Trophoblast cell (in vitro differentiated cells and primary cell): ENCODE data around the gene GTPBP8.

Experiments used
- DNase-seq, 2 donors: peaks; one replicate each; pipeline ENCODE4 v3.0.0-alpha.2; 2016
- H2AFZ ChIP-seq: 2 replicates; pipeline ENCODE4 v1.6.1; 2013; ENCODE audit warnings: low read length, moderate library complexity, mild to moderate bottlenecking; ENCODE audit not compliant: insufficient read depth, poor library complexity
- H2AK5ac ChIP-seq: 2 replicates; pipeline ENCODE4 v1.6.1; 2013; ENCODE audit warnings: mild to moderate bottlenecking, low read length
- H2BK120ac ChIP-seq: 2 replicates; pipeline ENCODE4 v1.6.1; 2013; ENCODE audit warnings: low read length, mild to moderate bottlenecking, moderate library complexity; ENCODE audit not compliant: insufficient read depth, poor library complexity
- H2BK12ac ChIP-seq: 2 replicates; pipeline ENCODE4 v1.6.1; 2013; ENCODE audit warnings: mild to moderate bottlenecking, low read length, moderate library complexity
- H2BK5ac ChIP-seq: 2 replicates; pipeline ENCODE4 v1.6.1; 2013; ENCODE audit warnings: low read length, low read depth, moderate library complexity, mild to moderate bottlenecking; ENCODE audit not compliant: poor library complexity
- H3K14ac ChIP-seq: 2 replicates; pipeline ENCODE4 v1.6.1; 2013; ENCODE audit warnings: mild to moderate bottlenecking, low read length
- H3K18ac ChIP-seq: 2 replicates; pipeline ENCODE4 v1.6.1; 2013; ENCODE audit warnings: mild to moderate bottlenecking, low read length
- H3K23ac ChIP-seq: 2 replicates; pipeline ENCODE4 v1.6.1; 2013; ENCODE audit warnings: low read length
- H3K27ac ChIP-seq: 2 replicates; pipeline ENCODE4 v1.5.1; 2013; ENCODE audit warnings: low read depth, mild to moderate bottlenecking, inconsistent platforms, low read length, moderate library complexity
- H3K27me3 ChIP-seq: 2 replicates; pipeline ENCODE4 v1.6.1; 2013; ENCODE audit warnings: inconsistent platforms, mild to moderate bottlenecking, low read length, moderate library complexity; ENCODE audit not compliant: insufficient read depth
- H3K36me3 ChIP-seq, 2 experiments: 1 replicate in 1 of 2; 2 replicates in 1 of 2; pipeline ENCODE4 v1.6.1; 2013; ENCODE audit warnings: low read length in 2 of 2, mild to moderate bottlenecking in 2 of 2, moderate library complexity in 1 of 2; ENCODE audit not compliant: insufficient read depth in 2 of 2, control insufficient read depth in 1 of 2
- H3K4ac ChIP-seq: 2 replicates; pipeline ENCODE4 v1.6.1; 2013; ENCODE audit warnings: low read depth, mild to moderate bottlenecking, low read length, moderate library complexity
- H3K4me1 ChIP-seq, 2 experiments: 1 replicate in 1 of 2; 2 replicates in 1 of 2; pipeline ENCODE4 v1.6.1; 2013; ENCODE audit warnings: low read length in 2 of 2, mild to moderate bottlenecking in 2 of 2, moderate library complexity in 1 of 2; ENCODE audit not compliant: insufficient read depth in 2 of 2, control insufficient read depth in 1 of 2
- H3K4me2 ChIP-seq: 2 replicates; pipeline ENCODE4 v1.6.1; 2013; ENCODE audit warnings: inconsistent platforms, mild to moderate bottlenecking, low read length, moderate library complexity
- H3K4me3 ChIP-seq: 2 replicates; pipeline ENCODE4 v1.5.1; 2013; ENCODE audit warnings: mild to moderate bottlenecking, low read depth, low read length, inconsistent platforms
- H3K79me1 ChIP-seq: one replicate; pipeline ENCODE4 v1.6.1; 2013; ENCODE audit warnings: low read length
- H3K79me2 ChIP-seq: 2 replicates; pipeline ENCODE4 v1.6.1; 2013; ENCODE audit warnings: low read length, mild to moderate bottlenecking; ENCODE audit not compliant: control insufficient read depth, insufficient read depth, poor library complexity
- H3K9ac ChIP-seq: 2 replicates; pipeline ENCODE4 v1.6.1; 2013; ENCODE audit warnings: mild to moderate bottlenecking, low read length
- H3K9me3 ChIP-seq: 2 replicates; pipeline ENCODE4 v1.6.1; 2013; ENCODE audit warnings: low read depth, mild to moderate bottlenecking, control low read depth, inconsistent platforms, low read length; ENCODE audit not compliant: insufficient read depth
- H4K12ac ChIP-seq: 2 replicates; pipeline ENCODE4 v1.6.1; 2013; ENCODE audit warnings: low read depth, mild to moderate bottlenecking, low read length, moderate library complexity
- H4K8ac ChIP-seq: 2 replicates; pipeline ENCODE4 v1.6.1; 2013; ENCODE audit warnings: low read depth, mild to moderate bottlenecking, low read length, moderate library complexity
- H4K91ac ChIP-seq: one replicate; pipeline ENCODE4 v1.6.1; 2013; ENCODE audit warnings: low read depth, mild to moderate bottlenecking, low read length, moderate library complexity
- WGBS: extraction: QIAGEN DNeasy Blood & Tissue Kit; methylation state at CpG from one replicate; pipeline ENCODE4 v1.1.7; 2013; ENCODE audit warnings: missing lambda C conversion rate; ENCODE audit not compliant: insufficient read length, insufficient coverage; ENCODE audit errors: extremely low coverage; 5-methylcytosine and 5-hydroxymethylcytosine counted together

The GTPBP8 gene

DNA sequence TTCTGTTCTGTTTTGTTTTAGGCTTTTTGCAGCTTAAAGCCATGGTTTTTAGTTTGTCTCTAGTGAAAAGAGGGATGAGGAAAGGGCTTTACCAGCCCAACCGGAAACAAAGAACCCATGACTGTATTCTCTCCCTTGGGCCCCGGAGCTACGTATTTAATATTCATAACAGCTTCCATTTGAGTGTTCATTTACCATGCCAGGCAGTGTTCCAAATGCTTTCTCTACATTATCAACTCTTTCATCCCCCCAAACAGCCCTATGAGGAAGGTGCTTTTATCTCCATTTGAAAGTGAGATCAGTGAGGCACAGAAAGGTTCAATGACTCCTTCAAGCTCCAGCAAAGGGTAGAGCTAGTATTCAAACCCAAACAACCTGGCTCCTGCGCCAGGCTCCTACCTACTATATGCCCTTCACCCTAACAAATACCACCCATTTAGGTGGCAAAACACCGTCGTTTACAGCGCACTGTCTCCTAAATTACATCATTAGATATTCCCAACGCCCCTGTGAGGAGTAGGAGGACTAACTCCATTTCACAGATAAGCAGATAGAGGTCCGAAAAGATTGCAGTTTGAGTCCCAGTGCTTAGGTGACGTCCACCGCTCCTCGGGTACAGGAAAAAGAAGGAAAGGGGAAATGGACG is 27.9 kb downstream of the GTPBP8 start:
- Histone ChIP-seq H2AFZ (peak overlapping the region; percentile 97), H3K18ac (peak overlapping the region; percentile 99), H3K79me1 (peaks cover 6% of the 10 kb centered on the region), H3K27ac (peak overlapping the region; percentile 96), H2BK5ac (peak overlapping the region; percentile 97), H4K8ac (peak overlapping the region; percentile 100), H3K4me2 (peak overlapping the region; percentile 92), H2BK12ac (no peak overlapping the region), H3K4me1 (peaks cover 0 to 4% of the 10 kb centered on the region in 2 experiments), H3K36me3 (peaks cover 0 to 2% of the 10 kb centered on the region in 2 experiments), H4K12ac (peak overlapping the region; percentile 86), H3K23ac (no peak overlapping the region), H2BK120ac (no peak overlapping the region), H4K91ac (peak overlapping the region; percentile 99), H3K14ac (peak overlapping the region; percentile 99), H3K79me2 (peaks cover 8% of the 10 kb centered on the region), H3K4me3 (peak overlapping the region; percentile 81), H3K27me3 (no peaks in the 10 kb centered on the region), H3K4ac (peak overlapping the region; percentile 31), H2AK5ac (peak overlapping the region; percentile 8), H3K9me3 (no peaks in the 10 kb centered on the region), H3K9ac (peak overlapping the region; percentile 83)
- whole genome bisulfite sequencing, result no CpG with 5 or more reads among the region's 13 CpGs
- DNase-seq, result no peak

DNA sequence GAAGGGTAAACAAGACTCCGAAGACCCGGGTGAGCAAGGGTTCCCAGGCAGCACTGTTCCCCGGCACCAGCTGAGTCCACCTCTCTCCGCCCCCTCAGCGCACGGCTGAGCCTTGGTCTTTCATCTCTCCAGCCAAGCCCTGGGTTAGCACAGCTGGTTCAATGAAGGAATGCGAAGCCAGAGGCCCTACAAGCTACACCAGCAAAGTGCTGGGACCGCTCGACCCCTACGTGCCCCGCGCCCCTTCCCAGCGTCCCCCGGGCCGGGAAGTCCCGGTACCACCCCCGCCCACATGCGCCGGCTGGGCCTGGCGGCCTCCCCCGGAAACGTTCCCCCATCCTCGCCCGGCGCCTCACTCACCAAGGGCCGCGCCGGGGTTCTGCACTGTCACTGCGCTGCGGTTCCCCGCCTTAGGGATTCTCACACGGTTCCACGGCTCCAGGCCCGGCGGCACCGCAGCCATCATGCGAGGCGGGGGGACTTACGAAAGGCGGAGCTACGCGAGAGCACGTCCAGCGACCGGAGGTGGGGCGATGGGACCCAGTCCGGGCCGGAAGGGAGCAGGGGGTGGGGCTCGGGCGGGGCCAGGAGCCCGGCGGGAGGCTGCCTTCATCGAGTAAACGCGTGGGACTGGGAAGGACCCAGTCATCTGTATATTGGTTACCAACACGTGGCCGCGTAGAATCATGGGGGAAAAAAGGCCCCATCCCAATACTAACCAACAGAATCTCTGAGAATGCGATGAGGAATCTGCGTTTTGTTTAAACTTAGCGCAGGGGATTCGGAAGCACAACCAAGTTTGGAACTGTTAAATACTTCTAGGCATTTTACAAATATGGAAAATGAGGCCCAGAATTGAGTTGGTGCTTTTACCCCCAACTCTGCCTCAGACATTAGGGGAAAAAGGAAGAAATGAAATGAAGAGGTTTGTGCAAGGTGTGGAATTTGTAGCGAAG is 28.7 kb downstream of the GTPBP8 start:
- H3K27ac ChIP-seq, result peak overlapping the region; percentile 96
- DNase-seq, result peak; percentile 86 to 88
- H4K12ac ChIP-seq, result peak overlapping the region; percentile 86
- H2BK120ac ChIP-seq, result peak overlapping the region; percentile 98
- H4K91ac ChIP-seq, result peak overlapping the region; percentile 99
- peak overlapping the region; percentile 31 for H3K4ac ChIP-seq
- no peaks in the 10 kb centered on the region for H3K27me3 ChIP-seq
- H3K79me1 ChIP-seq, result peaks cover 6% of the 10 kb centered on the region
- peak overlapping the region; percentile 83 for H3K9ac ChIP-seq
- peak overlapping the region; percentile 99 for H3K18ac ChIP-seq
- H3K36me3 ChIP-seq, result peaks cover 0 to 2% of the 10 kb centered on the region in 2 experiments
- H3K14ac ChIP-seq, result peak overlapping the region; percentile 99
- H2AFZ ChIP-seq, result peak overlapping the region; percentile 97
- H2AK5ac ChIP-seq, result peak overlapping the region; percentile 8
- peak overlapping the region; percentile 97 for H2BK5ac ChIP-seq
- H3K79me2 ChIP-seq, result peaks cover 8% of the 10 kb centered on the region
- H2BK12ac ChIP-seq, result no peak overlapping the region
- peak overlapping the region; percentile 92 for H3K4me2 ChIP-seq
- peak overlapping the region; percentile 81 for H3K4me3 ChIP-seq
- no CpG with 5 or more reads among the region's 63 CpGs for WGBS
- peaks cover 0 to 4% of the 10 kb centered on the region in 2 experiments for H3K4me1 ChIP-seq
- peak overlapping the region; percentile 100 for H4K8ac ChIP-seq
- H3K9me3 ChIP-seq, result no peaks in the 10 kb centered on the region
- no peak overlapping the region for H3K23ac ChIP-seq

DNA sequence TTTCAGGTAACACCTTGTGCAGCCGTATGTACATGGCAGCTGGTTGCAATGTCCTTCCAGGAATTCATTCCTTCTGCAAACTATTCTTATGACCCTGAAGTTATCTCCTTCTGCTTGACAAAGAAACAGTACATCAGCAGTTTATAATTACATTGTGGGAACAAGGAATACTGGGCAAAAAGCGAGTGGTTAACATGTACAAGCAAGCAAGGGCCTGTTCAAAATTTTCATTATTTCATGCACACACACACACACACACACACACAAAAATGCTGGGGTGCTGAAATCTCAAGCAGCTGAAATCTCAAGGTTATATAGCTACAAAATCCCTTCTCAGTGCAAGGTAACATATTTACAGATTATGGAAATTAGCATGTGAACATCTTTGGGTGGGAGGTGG is 30.7 kb downstream of the GTPBP8 start:
- Histone ChIP-seq H3K9ac (no peak overlapping the region), H3K9me3 (no peaks in the 10 kb centered on the region), H2BK12ac (no peak overlapping the region), H4K8ac (no peak overlapping the region), H3K27me3 (no peaks in the 10 kb centered on the region), H3K79me1 (peaks cover 6% of the 10 kb centered on the region), H2BK120ac (no peak overlapping the region), H3K4ac (no peak overlapping the region), H3K4me2 (no peak overlapping the region), H4K12ac (no peak overlapping the region), H2AFZ (no peak overlapping the region), H2AK5ac (no peak overlapping the region), H2BK5ac (no peak overlapping the region), H3K79me2 (peaks cover 8% of the 10 kb centered on the region), H4K91ac (no peak overlapping the region), H3K18ac (no peak overlapping the region), H3K4me1 (peaks cover 0 to 4% of the 10 kb centered on the region in 2 experiments), H3K36me3 (no peaks in the 10 kb centered on the region), H3K4me3 (no peak overlapping the region), H3K23ac (no peak overlapping the region), H3K27ac (no peak overlapping the region), H3K14ac (no peak overlapping the region)
- no peak for DNase-seq
- WGBS, result no CpG with 5 or more reads among the region's 2 CpGs

DNA sequence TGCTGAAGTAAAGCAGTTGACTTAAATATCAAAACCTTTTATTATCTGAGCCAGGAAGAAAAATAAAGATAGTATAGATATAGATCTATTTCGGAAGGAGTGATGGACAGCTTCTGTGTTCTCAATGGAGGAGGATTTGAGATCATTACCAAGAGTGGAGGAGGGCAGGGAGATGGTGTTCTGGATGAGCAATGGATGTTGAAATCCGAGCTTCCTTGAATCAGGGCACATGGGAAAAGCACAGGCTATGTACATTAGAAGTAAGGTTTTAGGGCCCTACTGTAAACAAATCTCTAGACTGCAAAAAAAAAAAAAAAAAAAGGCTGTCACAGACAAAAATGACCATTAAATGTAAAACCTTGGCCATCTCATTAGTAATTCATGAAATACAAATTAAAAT is 43.2 kb downstream of the GTPBP8 start:
- no peak overlapping the region for H3K27ac ChIP-seq
- no CpG with 5 or more reads among the region's 2 CpGs for WGBS

More for the DNA sequence above, 43.2 kb downstream of the GTPBP8 start:
- no peak overlapping the region for H4K12ac ChIP-seq
- no peak overlapping the region for H2AFZ ChIP-seq
- no peak overlapping the region for H4K8ac ChIP-seq
- H3K4me3 ChIP-seq, result no peak overlapping the region
- H3K18ac ChIP-seq, result no peak overlapping the region
- no peak overlapping the region for H3K4ac ChIP-seq
- H3K4me2 ChIP-seq, result no peak overlapping the region
- no peaks in the 10 kb centered on the region for H3K79me2 ChIP-seq
- no peaks in the 10 kb centered on the region for H3K27me3 ChIP-seq
- H3K9me3 ChIP-seq, result no peaks in the 10 kb centered on the region
- DNase-seq, result no peak
- no peak overlapping the region for H3K23ac ChIP-seq
- no peak overlapping the region for H4K91ac ChIP-seq
- H2AK5ac ChIP-seq, result no peak overlapping the region
- no peaks in the 10 kb centered on the region for H3K79me1 ChIP-seq
- no peak overlapping the region for H3K9ac ChIP-seq
- no peak overlapping the region for H2BK120ac ChIP-seq
- no peaks in the 10 kb centered on the region for H3K4me1 ChIP-seq
- H3K14ac ChIP-seq, result no peak overlapping the region
- no peak overlapping the region for H2BK5ac ChIP-seq
- no peaks in the 10 kb centered on the region for H3K36me3 ChIP-seq
- H2BK12ac ChIP-seq, result no peak overlapping the region
